ENCODE measurements around the gene TBXAS1.
A peak's percentile ranks its signal among the peaks of the same experiment; 100 is the strongest.

Gene TBXAS1

DNA sequence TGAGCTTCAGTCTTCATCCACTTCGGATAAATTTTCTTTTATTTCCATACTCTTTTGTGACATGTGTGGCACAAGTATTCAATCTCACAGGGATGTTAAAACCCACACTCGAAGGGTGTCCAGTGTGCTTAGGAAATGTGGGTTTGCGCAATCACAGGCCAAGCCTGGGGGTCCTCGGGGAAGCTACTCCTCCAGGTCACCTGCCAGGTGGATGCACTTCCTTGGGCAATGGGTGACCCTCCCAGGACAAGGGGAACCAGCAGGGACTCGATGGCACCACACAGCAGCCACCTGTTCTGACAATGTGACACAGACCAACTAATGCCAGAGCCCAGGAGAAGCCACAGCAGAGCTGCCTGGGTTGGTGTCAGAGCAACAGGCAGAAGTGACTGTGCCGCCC, 194.7 kb downstream of the TBXAS1 start:
- TF ChIP-seq, protein P1, sequence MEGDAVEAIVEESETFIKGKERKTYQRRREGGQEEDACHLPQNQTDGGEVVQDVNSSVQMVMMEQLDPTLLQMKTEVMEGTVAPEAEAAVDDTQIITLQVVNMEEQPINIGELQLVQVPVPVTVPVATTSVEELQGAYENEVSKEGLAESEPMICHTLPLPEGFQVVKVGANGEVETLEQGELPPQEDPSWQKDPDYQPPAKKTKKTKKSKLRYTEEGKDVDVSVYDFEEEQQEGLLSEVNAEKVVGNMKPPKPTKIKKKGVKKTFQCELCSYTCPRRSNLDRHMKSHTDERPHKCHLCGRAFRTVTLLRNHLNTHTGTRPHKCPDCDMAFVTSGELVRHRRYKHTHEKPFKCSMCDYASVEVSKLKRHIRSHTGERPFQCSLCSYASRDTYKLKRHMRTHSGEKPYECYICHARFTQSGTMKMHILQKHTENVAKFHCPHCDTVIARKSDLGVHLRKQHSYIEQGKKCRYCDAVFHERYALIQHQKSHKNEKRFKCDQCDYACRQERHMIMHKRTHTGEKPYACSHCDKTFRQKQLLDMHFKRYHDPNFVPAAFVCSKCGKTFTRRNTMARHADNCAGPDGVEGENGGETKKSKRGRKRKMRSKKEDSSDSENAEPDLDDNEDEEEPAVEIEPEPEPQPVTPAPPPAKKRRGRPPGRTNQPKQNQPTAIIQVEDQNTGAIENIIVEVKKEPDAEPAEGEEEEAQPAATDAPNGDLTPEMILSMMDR (conservative IDR thresholded peaks at IDR 0.05), result no peak
- peak overlapping the region; percentile 41 for H3K27ac ChIP-seq

DNA sequence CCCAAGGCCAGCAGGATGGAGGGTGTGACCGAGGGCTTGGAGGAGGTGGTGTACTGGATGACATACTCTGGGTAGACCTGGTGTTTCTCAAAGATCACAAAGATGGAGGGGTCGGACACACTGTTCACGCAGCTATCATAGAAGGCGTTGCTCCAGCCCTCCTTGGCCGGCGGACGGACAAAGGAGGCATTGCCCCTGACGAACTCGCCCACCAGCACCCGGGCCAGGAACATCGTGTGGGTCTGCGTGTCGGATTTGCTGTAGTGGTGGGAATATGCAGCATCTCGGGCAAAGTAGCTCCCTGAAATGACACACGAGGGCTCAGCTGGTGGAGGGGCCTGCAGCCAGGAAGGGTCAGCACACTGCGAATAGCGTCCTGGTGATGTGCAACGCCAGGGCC, 195.5 kb downstream of the TBXAS1 start:
- TF ChIP-seq, protein P1 (conservative IDR thresholded peaks at IDR 0.05), result no peak
- H3K27ac ChIP-seq, result peak overlapping the region; percentile 41

DNA sequence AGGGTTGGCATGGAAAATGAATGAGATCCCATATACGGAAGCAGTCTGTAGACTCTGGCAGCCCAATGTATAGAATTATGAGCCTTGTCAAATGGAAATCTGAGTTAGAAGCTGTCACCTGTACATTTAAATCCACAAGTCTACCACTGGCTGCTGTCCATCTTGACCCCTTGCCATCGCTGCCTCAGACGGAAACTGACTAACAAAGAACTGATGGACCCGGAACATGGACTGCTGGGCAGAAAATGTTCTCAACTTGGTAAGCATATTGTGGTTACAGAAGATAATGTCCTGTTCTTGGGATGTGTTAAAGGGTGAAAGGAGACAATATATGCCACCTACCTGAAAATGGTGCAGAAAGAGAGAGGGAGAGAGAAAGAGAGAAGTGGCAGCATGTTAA, 196.2 kb downstream of the TBXAS1 start:
- H3K27ac ChIP-seq, result no peak overlapping the region
- TF ChIP-seq, protein P1 (conservative IDR thresholded peaks at IDR 0.05), result no peak

DNA sequence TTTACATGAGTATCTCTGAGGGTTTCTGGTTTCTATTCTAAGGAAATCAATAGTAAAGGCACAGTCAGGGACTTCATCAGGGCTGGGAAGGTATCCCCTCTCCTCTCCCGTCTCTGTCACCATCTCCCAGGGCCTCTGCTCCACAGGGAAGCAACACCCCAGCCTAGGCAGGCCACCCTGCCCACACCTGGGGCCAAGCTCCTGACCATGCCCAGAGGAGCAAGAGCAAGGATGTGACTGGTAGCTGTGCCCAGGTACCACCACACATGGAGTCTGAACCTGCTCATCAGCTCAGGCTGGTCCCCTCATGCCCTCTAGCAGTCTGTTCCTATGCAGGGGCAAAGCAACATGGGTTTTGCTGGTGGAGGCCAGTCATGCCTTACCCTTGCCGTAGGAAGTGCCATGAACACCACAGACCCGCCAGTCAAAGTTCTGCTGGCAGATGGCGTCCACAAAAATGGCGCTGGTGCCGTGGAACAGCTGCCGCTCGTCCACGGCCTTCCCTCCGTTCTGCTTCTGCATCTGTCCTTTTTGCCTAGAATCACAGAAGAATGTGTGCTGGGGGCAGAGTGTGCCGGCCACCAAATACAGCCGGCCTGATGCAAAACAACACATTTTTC, 196.9 kb downstream of the TBXAS1 start:
- no peak overlapping the region for H3K27ac ChIP-seq
- TF ChIP-seq, protein P1 (conservative IDR thresholded peaks at IDR 0.05), result no peak

DNA sequence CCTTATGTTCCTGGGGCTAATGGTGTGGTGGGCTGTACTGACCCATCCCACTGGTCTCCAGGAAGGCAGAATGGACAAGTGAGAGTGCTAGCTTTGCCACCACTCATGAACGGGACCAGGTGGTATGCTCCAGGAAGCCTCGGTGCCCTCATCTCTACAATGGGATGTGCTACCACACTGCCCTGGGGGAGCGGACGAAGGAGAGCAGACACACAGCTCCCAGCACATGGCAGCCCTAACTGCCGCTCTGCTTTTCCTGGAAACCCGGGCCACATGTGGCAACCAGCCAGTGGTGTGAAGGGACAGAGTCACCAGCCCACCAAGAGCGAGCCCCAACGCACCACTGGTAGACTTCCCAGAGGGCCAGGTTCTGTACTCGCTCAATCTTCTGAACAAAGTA, 197.9 kb downstream of the TBXAS1 start:
- peak overlapping the region; percentile 53; the same call in 1 of the 2 replicates for H3K27ac ChIP-seq
- TF ChIP-seq, protein P1 (conservative IDR thresholded peaks at IDR 0.05), result no peak

DNA sequence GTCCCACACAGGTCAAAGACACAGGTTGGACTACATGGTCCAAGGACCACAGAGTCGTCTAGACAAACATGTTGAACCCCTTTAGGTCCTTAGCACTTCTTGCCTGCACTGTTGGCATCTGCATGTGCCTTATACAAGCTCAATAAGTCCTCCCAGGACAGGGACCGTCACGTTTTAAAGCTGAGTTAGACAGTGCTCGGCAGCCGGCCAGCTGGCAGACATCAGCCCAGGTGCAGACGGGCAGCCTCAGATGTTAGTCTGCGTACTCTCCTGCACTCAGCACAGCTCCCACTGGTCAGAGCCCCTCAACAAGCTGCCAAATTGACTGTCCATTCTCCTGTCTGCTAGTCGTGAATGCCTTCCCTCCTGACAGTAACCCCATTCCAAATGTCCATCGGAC, 198.8 kb downstream of the TBXAS1 start:
- TF ChIP-seq, protein P1 (conservative IDR thresholded peaks at IDR 0.05), result no peak
- peak overlapping the region; percentile 53 for H3K27ac ChIP-seq

DNA sequence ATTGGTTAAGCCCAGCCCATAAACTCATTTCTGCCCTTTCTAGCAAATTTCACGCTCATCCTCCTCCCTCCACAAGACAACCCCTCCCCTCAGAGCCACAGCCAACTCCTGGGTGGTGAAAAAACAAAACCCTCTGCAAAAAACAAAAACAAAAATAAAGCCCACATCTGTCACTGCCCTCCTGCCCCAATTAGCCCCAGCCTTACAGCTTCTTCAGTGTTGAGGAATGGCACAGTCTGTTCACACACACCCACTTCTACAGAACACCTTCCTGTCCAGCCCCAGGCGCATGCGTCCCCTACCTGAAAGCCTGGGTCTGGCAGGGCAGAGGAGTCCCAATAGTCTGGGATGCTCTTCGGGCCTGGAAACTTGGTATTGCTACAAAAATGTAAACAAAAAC, 199.2 kb downstream of the TBXAS1 start:
- peak overlapping the region; percentile 53 for H3K27ac ChIP-seq
- TF ChIP-seq, protein P1 (conservative IDR thresholded peaks at IDR 0.05), result no peak
